ENCODE results near the gene HIPK2.

DNA sequence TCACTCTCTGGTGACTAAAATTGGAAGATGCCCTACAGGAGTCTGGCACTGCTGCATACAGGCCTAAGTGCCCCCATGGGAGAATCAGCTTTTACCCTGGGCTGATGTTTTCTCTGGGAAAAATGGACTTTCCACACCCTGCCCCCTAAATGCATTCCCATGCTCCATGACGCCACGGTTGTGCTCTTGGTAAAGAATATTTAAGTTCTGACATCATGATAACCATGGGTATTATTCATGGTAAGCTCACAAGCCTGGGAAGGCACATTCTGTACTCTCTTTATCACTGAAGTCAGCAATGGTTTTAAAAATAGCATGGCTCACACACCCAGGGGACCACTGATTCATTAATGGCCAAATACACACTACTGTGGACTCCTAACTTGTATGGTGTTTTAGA, 43.4 kb downstream of the HIPK2 start:
- no peak for TF ChIP-seq GATA3 (IDR thresholded peaks at IDR 0.05; ENCODE audit: low read depth, low read length)
- TF ChIP-seq GATA2 (IDR thresholded peaks at IDR 0.05; ENCODE audit: low read depth, low read length), result no peak
